WI38 (cell line): Measurements from ENCODE around the gene LRRC75B.
A peak's percentile ranks its signal among the peaks of the same experiment; 100 is the strongest.
"Not testable (repeated sequence)": the region's sequence is repeated elsewhere in the genome, so short reads cannot be mapped to it uniquely, and the experiment has no call there.

Experiments used
- H3K4me3 ChIP-seq: 2 replicates; pipeline ENCODE4 v1.5.1; 2011; ENCODE audit warnings: low read depth, mild to moderate bottlenecking, control low read depth, low read length
- CTCF ChIP-seq: IDR thresholded peaks from 2 replicates; pipeline ENCODE4 v1.5.1; 2012; ENCODE audit warnings: low read depth, mild to moderate bottlenecking, control low read depth, low read length

Gene LRRC75B

GRCh38 chr22:24592851-24593558, at the start of gene LRRC75B:
Gene LRRC75B, minus strand, starts transcription at chr22:24593073. Its CDS starts 34 bp downstream, at chr22:24593039.
- peak within 1 kb of the TSS; percentile 65 for H3K4me3 ChIP-seq
- no peak for TF ChIP-seq CTCF

- H3K4me3 ChIP-seq, result not testable (repeated sequence)
Observed at GRCh38 chr22:24642307-24642706, 49.4 kb upstream of the LRRC75B start.

GRCh38 chr22:24636513-24636912, 43.6 kb upstream of the LRRC75B start:
- not testable (repeated sequence) for H3K4me3 ChIP-seq

- not testable (repeated sequence) for H3K4me3 ChIP-seq
Observed at GRCh38 chr22:24634776-24635389, 42.0 kb upstream of the LRRC75B start.

GRCh38 chr22:24633231-24634023, 40.6 kb upstream of the LRRC75B start:
- H3K4me3 ChIP-seq, result not testable (repeated sequence)

GRCh38 chr22:24632642-24633041, 39.8 kb upstream of the LRRC75B start:
- not testable (repeated sequence) for H3K4me3 ChIP-seq

GRCh38 chr22:24631430-24632122, 38.7 kb upstream of the LRRC75B start:
- not testable (repeated sequence) for H3K4me3 ChIP-seq

- not testable (repeated sequence) for H3K4me3 ChIP-seq
Observed at GRCh38 chr22:24630812-24631427, 38.0 kb upstream of the LRRC75B start.

GRCh38 chr22:24629069-24629468, 36.2 kb upstream of the LRRC75B start:
- not testable (repeated sequence) for H3K4me3 ChIP-seq
- TF ChIP-seq CTCF, result peak; percentile 36; the same call in 1 of the 2 replicates

- H3K4me3 ChIP-seq, result not testable (repeated sequence)
Observed at GRCh38 chr22:24627911-24628310, 35.0 kb upstream of the LRRC75B start.

- not testable (repeated sequence) for H3K4me3 ChIP-seq
Observed at GRCh38 chr22:24622596-24622995, 29.7 kb upstream of the LRRC75B start.

- not testable (repeated sequence) for H3K4me3 ChIP-seq
Observed at GRCh38 chr22:24621244-24621643, 28.4 kb upstream of the LRRC75B start.

- H3K4me3 ChIP-seq, result not testable (repeated sequence)
Observed at GRCh38 chr22:24614794-24615193, 21.9 kb upstream of the LRRC75B start.

- H3K4me3 ChIP-seq, result not testable (repeated sequence)
Observed at GRCh38 chr22:24609888-24610287, 17.0 kb upstream of the LRRC75B start.

GRCh38 chr22:24608327-24608726, 15.5 kb upstream of the LRRC75B start:
- H3K4me3 ChIP-seq, result not testable (repeated sequence)

- H3K4me3 ChIP-seq, result not testable (repeated sequence)
Observed at GRCh38 chr22:24607429-24607983, 14.6 kb upstream of the LRRC75B start.

GRCh38 chr22:24606340-24606739, 13.5 kb upstream of the LRRC75B start:
- H3K4me3 ChIP-seq, result not testable (repeated sequence)
